Activated CD4-positive, alpha-beta memory T cell treated with anti-CD3 and anti-CD28 coated beads for 36 hours (primary cell): ENCODE measurements around the gene MED17. TPM values are rescaled to one million over a fixed set of nuclear protein-coding genes. Genes with fewer than 3 reads are reported as not detected.

Experiments used
- total RNA-seq, 2 experiments: library from RNA; stranded (reverse); gene quantifications; one replicate each; pipeline ENCODE4 v1.2.3, GENCODE V29; 2021

Gene MED17
- total RNA-seq, 2 experiments from 2014 or later: 32.3 to 34.7 TPM

Other genes starting within 250 kb of the MED17 start
- 10 to 100 TPM; 40.9 to 41.2 TPM for gene SMCO4, start 240.9 kb upstream of the MED17 start, total RNA-seq
- 10 to 100 TPM; 28.0 to 28.4 TPM for gene CEP295, start 122.6 kb upstream of the MED17 start, total RNA-seq
- 100 to 1,000 TPM; 325 to 342 TPM for gene TAF1D, start 42.8 kb upstream of the MED17 start, total RNA-seq
- 10 to 100 TPM; 21.6 to 23.7 TPM for gene C11orf54, start 42.6 kb upstream of the MED17 start, total RNA-seq
- not detected for gene VSTM5, start 66.3 kb downstream of the MED17 start, total RNA-seq
- gene HEPHL1, start 237.1 kb downstream of the MED17 start, total RNA-seq: not detected